DOHH2 (cell line): ENCODE data around the gene PRAME.

Experiments used
- CTCF ChIP-seq: fragments of 200-600 bp; sonication (generic); IDR thresholded peaks from one replicate; pipeline ENCODE4 v1.5.1; 2014; ENCODE audit warnings: antibody characterized with exemption, mild to moderate bottlenecking, low read depth, low read length; ENCODE audit not compliant: poor library complexity, severe bottlenecking
- EZH2phosphoT487 ChIP-seq: fragments of 200-600 bp; sonication (generic); IDR thresholded peaks from 2 replicates; pipeline ENCODE4 v1.6.1; 2017; ENCODE audit warnings: borderline replicate concordance, mild to moderate bottlenecking, antibody characterized with exemption, low read length, moderate library complexity, mixed read lengths

- TF ChIP-seq CTCF (no peak), EZH2phosphoT487 (no peak)
Measured at GRCh38 chr22:22533863-22534262, 25.2 kb downstream of the PRAME start.
